ENCODE measurements around the gene ALKBH6.
A peak's percentile ranks its signal among the peaks of the same experiment; 100 is the strongest.

Gene ALKBH6

DNA sequence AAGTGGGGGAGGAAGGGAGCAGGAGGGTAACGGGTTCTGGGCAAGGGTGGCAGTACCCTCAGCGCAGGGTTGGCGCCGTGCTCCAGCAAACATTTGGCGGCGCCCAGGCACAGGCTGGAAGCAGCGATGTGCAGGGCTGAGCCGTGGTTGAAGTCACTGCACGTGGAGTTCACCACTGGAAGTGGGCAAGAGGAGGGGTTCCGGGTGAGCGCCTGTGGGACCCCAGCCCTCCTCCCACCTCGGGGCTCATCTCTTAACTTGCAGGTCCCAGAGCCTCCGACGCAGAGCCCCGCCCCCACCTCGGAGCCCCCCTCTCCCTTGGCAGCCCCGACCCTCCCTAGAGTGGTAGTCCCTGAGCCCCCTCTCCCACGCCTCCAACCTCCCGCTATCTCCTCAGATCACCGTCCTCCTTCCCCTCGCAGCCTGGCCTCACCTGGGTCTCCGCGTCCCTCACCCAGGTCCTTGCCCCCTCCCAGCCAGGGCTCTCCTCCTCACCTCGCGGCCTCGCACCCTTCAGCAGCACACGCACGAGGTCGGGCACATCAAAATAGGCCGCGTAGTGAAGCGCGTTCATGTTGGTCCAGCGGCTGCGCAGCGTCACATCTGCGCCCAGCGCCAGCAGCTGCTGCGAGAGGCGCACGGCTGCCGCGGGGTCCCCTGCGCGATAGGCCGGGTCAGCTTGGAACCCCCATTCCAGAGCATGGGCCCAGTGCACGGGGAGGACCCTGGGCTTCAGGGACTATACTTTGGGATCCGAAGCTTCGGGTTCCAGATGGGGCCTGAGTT is 12.3 kb upstream of the ALKBH6 start:
- no peaks in the 10 kb centered on the region for H3K9me3 ChIP-seq
- peaks cover 2% of the 10 kb centered on the region for H3K27me3 ChIP-seq
- H3K27ac ChIP-seq, result no peak overlapping the region
- no peaks in the 10 kb centered on the region for H3K4me1 ChIP-seq (ENCODE audit: control insufficient read depth in 1 of 2, insufficient read depth in 1 of 2, low read depth in 1 of 2, low read length in 1 of 2)
- H3K36me3 ChIP-seq, result peaks cover 4% of the 10 kb centered on the region
- TF ChIP-seq, protein P1, sequence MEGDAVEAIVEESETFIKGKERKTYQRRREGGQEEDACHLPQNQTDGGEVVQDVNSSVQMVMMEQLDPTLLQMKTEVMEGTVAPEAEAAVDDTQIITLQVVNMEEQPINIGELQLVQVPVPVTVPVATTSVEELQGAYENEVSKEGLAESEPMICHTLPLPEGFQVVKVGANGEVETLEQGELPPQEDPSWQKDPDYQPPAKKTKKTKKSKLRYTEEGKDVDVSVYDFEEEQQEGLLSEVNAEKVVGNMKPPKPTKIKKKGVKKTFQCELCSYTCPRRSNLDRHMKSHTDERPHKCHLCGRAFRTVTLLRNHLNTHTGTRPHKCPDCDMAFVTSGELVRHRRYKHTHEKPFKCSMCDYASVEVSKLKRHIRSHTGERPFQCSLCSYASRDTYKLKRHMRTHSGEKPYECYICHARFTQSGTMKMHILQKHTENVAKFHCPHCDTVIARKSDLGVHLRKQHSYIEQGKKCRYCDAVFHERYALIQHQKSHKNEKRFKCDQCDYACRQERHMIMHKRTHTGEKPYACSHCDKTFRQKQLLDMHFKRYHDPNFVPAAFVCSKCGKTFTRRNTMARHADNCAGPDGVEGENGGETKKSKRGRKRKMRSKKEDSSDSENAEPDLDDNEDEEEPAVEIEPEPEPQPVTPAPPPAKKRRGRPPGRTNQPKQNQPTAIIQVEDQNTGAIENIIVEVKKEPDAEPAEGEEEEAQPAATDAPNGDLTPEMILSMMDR (IDR thresholded peaks at IDR 0.05), result no peak
- H3K4me3 ChIP-seq (ENCODE audit: low read depth in 1 of 2, low read length in 1 of 2), result no peak overlapping the region

DNA sequence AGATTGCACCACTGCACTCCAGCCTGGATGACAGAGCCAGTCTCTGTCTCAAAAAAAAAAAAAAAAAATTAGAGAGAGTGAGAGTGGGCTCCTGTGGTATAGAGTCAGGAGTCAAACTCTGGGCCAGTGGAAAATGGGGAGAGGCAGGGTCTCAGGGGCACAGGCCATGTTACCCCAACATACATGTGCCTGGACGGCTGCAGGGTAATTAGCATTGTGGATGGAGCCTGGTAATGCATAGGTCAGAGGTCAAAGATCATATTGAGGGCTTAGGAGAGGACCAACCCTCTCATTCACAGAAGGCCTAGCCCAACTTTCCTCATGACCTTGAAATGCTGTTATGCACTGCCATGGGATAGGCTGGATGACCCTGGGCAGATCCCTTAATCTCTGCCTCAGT is 11.5 kb upstream of the ALKBH6 start:
- H3K27me3 ChIP-seq, result no peaks in the 10 kb centered on the region
- H3K27ac ChIP-seq, result no peak overlapping the region
- peaks cover 4% of the 10 kb centered on the region for H3K36me3 ChIP-seq
- H3K4me3 ChIP-seq (ENCODE audit: low read depth in 1 of 2, low read length in 1 of 2), result no peak overlapping the region
- H3K4me1 ChIP-seq (ENCODE audit: control insufficient read depth in 1 of 2, insufficient read depth in 1 of 2, low read depth in 1 of 2, low read length in 1 of 2), result no peaks in the 10 kb centered on the region
- no peaks in the 10 kb centered on the region for H3K9me3 ChIP-seq
- TF ChIP-seq, protein P1 (IDR thresholded peaks at IDR 0.05), result no peak

DNA sequence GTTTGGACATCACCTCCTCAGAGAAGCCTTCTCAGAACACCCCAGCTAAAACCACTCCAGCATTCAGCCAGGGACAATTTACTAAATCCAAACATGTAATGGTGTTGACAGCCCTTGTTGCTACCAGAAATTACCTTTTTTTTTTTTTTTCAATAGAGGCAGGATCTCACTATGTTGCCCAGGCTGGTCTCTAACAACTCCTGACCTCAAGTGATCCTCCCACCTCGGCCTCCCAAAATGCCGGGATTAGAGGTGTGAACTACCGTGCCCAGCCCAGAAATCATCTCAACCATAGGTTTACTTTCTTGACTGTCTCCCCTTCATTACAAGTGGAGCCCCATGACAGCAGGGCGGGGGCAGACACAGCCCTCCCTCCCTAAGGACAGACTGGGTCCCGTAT is 9.4 kb upstream of the ALKBH6 start:
- Histone ChIP-seq H3K4me1 (ENCODE audit: control insufficient read depth in 1 of 2, insufficient read depth in 1 of 2, low read depth in 1 of 2, low read length in 1 of 2) (no peaks in the 10 kb centered on the region), H3K9me3 (no peaks in the 10 kb centered on the region), H3K27ac (no peak overlapping the region), H3K4me3 (ENCODE audit: low read depth in 1 of 2, low read length in 1 of 2) (no peak overlapping the region), H3K27me3 (no peaks in the 10 kb centered on the region), H3K36me3 (peaks cover 4% of the 10 kb centered on the region)
- TF ChIP-seq, protein P1 (IDR thresholded peaks at IDR 0.05), result no peak

DNA sequence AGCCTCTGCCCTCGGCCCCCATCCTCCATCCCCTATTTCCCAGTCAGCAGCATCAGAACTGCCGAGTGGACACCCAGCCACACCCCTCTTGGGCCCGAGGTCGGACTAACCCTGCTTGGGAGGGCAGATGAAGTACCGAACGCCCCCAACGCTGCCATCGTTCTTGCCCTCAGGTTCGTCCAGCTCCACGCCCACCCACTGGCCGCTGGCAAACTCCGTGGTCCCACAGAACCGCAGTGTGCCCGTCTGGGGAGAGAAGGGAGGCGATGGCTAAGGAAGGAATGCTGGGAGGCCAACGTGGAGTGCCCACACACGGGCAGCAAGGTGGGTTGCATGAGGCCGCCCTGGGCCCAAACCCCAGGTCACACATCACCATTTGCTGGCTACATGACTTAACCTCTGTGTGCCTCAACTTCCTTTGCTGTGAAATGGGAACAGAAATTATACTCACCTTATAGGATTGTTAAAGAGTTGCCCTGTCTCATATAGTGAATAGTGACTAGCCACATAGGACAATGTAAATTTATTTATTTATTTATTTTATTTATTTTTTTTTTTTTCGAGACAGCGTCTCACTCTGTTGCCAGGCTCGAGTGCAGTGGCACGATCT is 5.2 kb upstream of the ALKBH6 start:
- Histone ChIP-seq H3K4me3 (ENCODE audit: low read depth in 1 of 2, low read length in 1 of 2) (no peak overlapping the region), H3K4me1 (ENCODE audit: control insufficient read depth in 1 of 2, insufficient read depth in 1 of 2, low read depth in 1 of 2, low read length in 1 of 2) (peaks cover 4 to 6% of the 10 kb centered on the region in 2 experiments), H3K27me3 (no peaks in the 10 kb centered on the region), H3K36me3 (no peaks in the 10 kb centered on the region), H3K9me3 (no peaks in the 10 kb centered on the region), H3K27ac (no peak overlapping the region)
- TF ChIP-seq, protein P1 (IDR thresholded peaks at IDR 0.05), result no peak

DNA sequence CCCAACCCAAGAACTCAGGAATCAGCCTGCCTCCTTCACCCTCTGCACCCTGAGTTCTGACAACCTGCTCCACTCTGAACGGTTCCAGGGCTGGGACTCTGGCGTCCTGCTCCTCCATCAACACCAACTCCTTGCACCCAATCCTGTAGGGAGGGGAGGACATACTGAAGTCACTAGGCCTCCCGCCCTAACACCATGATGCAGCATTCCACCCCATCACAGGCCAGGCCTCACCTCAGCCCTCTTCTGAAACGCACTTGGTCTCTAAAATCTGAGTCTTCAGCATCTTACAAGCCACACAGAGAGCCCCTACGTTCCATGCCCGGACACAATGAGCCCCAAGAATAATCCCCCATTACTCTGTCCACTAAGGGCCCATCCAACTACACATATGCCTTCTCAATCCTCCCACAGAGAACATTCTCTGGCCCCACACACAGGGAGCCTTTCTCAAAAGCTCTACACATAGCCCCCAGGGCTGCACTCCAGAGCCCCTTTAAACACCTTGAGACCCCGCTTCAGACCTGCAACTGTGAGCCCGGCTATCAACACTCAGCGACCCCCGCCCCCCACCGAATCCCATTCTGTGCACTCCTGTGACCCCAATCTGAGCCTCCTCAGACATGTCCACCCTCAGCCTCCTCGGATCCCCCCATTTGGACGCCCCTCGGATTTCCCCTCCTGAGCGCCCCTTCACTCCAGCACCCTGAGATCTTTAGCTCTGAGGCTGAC is 567 bp downstream of the ALKBH6 start:
- Histone ChIP-seq H3K4me1 (ENCODE audit: control insufficient read depth in 1 of 2, insufficient read depth in 1 of 2, low read depth in 1 of 2, low read length in 1 of 2) (peaks cover 15 to 20% of the 10 kb centered on the region in 2 experiments), H3K27me3 (peaks cover 21% of the 10 kb centered on the region), H3K27ac (peak overlapping the region; percentile 71), H3K9me3 (no peaks in the 10 kb centered on the region), H3K36me3 (peaks cover 11% of the 10 kb centered on the region), H3K4me3 (ENCODE audit: low read depth in 1 of 2, low read length in 1 of 2) (peak overlapping the region; percentile 81 to 92)
- TF ChIP-seq, protein P1 (IDR thresholded peaks at IDR 0.05), result no peak
